Esophagus muscularis mucosa (tissue), 4 donors: ENCODE data around the gene NRF1. TPM values are rescaled to one million over a fixed set of nuclear protein-coding genes. Genes with fewer than 3 reads are reported as not detected.

Experiments
- DNase-seq: peaks from one replicate; pipeline ENCODE4 v3.0.0-alpha.2; 2017; ENCODE audit errors: extremely low spot score
- H3K27ac ChIP-seq, 4 donors: fragments of 200-600 bp; sonication (generic); replicated peaks in 1 of 4; 1 replicate in 3 of 4; 2 replicates in 1 of 4; pipeline ENCODE4 v1.5.1; 2016 to 2019; ENCODE audit warnings: mild to moderate bottlenecking in 1 of 4
- H3K27me3 ChIP-seq, 4 donors: fragments of 200-600 bp; sonication (generic); one replicate each; pipeline versions ENCODE4 v1.5.1 to v1.6.0; 2016 to 2019
- H3K36me3 ChIP-seq, 4 donors: fragments of 200-600 bp; sonication (generic); one replicate each; pipeline ENCODE4 v1.5.1; 2016 to 2019
- H3K4me1 ChIP-seq, 4 donors: fragments of 200-600 bp; sonication (generic); one replicate each; pipeline ENCODE4 v1.5.1; 2016 to 2019
- H3K4me3 ChIP-seq, 4 donors: fragments of 200-600 bp; sonication (generic); 1 replicate in 2 of 4; 2 replicates in 2 of 4; pipeline ENCODE4 v1.5.1; 2016 to 2019; ENCODE audit warnings: mild to moderate bottlenecking in 4 of 4, moderate library complexity in 1 of 4
- H3K9me3 ChIP-seq, 4 donors: fragments of 200-600 bp; sonication (generic); 1 replicate in 3 of 4; 2 replicates in 1 of 4; pipeline ENCODE4 v1.5.1; 2016 to 2019
- CTCF ChIP-seq, 3 experiments: fragments of 200-600 bp in 2 of 3; fragments of 450-650 bp in 1 of 3; sonication (generic) in 2 of 3; IDR thresholded peaks; one replicate each; pipeline ENCODE4 v1.5.1; 2017 to 2019; ENCODE audit warnings: antibody characterized with exemption in 3 of 3, mild to moderate bottlenecking in 2 of 3, moderate library complexity in 1 of 3
- EP300 ChIP-seq: sonication (generic); formaldehyde crosslinking; IDR thresholded peaks from one replicate; pipeline ENCODE4 v1.6.1; 2017; ENCODE audit warnings: antibody characterized with exemption
- POLR2A ChIP-seq: fragments of 450-650 bp; IDR thresholded peaks from one replicate; pipeline ENCODE4 v1.6.1; 2017; ENCODE audit warnings: antibody characterized with exemption, moderate library complexity, mild to moderate bottlenecking, low read depth
- POLR2AphosphoS5 ChIP-seq, 2 donors: sonication (generic); formaldehyde crosslinking; IDR thresholded peaks; one replicate each; pipeline ENCODE4 v1.6.1; 2017; ENCODE audit warnings: antibody characterized with exemption in 2 of 2
- WGBS: methylation state at CpG from one replicate; pipeline ENCODE4 v1.1.5; 2018; 5-methylcytosine and 5-hydroxymethylcytosine counted together
- intact Hi-C: fragments of 100-400 bp; cut with DNase I; formaldehyde crosslinking; loops from one replicate; pipeline ENCODE4 v1.15.1; 2023
- total RNA-seq, 4 donors: library from RNA; depleted of rRNA; stranded (reverse); fragments of >200 nt; gene quantifications; one replicate each; pipeline versions ENCODE4 v1.1.0 to v1.2.1, GENCODE V29; 2016

NRF1 gene
- total RNA-seq, 4 donors from 2014 or later: 8.7 to 19.1 (median 15.9) TPM

GRCh38 chr7:129569811-129570215, 41.7 kb upstream of the NRF1 start:
- Histone ChIP-seq H3K36me3 (no peaks in the 10 kb centered on the region), H3K9me3 (no peaks in the 10 kb centered on the region), H3K27me3 (peaks cover 0 to 20% (median 0%) of the 10 kb centered on the region in 4 donors), H3K4me3 (no peak overlapping the region), H3K27ac (no peak overlapping the region), H3K4me1 (no peaks in the 10 kb centered on the region)
- intact Hi-C loops: no loop called here
- no peak for DNase-seq
- WGBS: 69% methylated on average over 2 of the region's 2 CpGs
- TF ChIP-seq POLR2A: no peak
- no peak for TF ChIP-seq CTCF (IDR thresholded peaks at IDR 0.05)
- TF ChIP-seq EP300: no peak
- no peak for TF ChIP-seq POLR2AphosphoS5 (IDR thresholded peaks at IDR 0.05)

GRCh38 chr7:129571201-129571600, 40.3 kb upstream of the NRF1 start:
- H3K27me3 ChIP-seq: peaks cover 0 to 18% (median 0%) of the 10 kb centered on the region in 4 donors
- H3K4me3 ChIP-seq: no peak overlapping the region
- H3K27ac ChIP-seq: no peak overlapping the region
- TF ChIP-seq POLR2AphosphoS5 (IDR thresholded peaks at IDR 0.05) (no peak), EP300 (no peak), POLR2A (no peak), CTCF (IDR thresholded peaks at IDR 0.05) (no peak)
- H3K4me1 ChIP-seq: no peaks in the 10 kb centered on the region
- no peaks in the 10 kb centered on the region for H3K36me3 ChIP-seq
- no peaks in the 10 kb centered on the region for H3K9me3 ChIP-seq
- intact Hi-C loops: no loop called here
- 86% methylated on average over 5 of the region's 5 CpGs for WGBS
- DNase-seq: no peak

GRCh38 chr7:129572205-129572604, 39.3 kb upstream of the NRF1 start:
- Histone ChIP-seq H3K27ac (no peak overlapping the region), H3K36me3 (no peaks in the 10 kb centered on the region), H3K4me1 (no peaks in the 10 kb centered on the region), H3K4me3 (no peak overlapping the region), H3K9me3 (no peaks in the 10 kb centered on the region), H3K27me3 (peaks cover 0 to 8% (median 0%) of the 10 kb centered on the region in 4 donors)
- WGBS: 97% methylated on average over 5 of the region's 5 CpGs
- intact Hi-C loops: no loop called here
- TF ChIP-seq CTCF (IDR thresholded peaks at IDR 0.05) (no peak), POLR2AphosphoS5 (IDR thresholded peaks at IDR 0.05) (no peak), POLR2A (no peak), EP300 (no peak)
- no peak for DNase-seq

- H3K4me1 ChIP-seq: no peaks in the 10 kb centered on the region
- no peak overlapping the region for H3K4me3 ChIP-seq
- 57% methylated on average over 3 of the region's 3 CpGs for whole genome bisulfite sequencing
- no peaks in the 10 kb centered on the region for H3K27me3 ChIP-seq
- no peak overlapping the region for H3K27ac ChIP-seq
- peaks cover 0 to 13% (median 4%) of the 10 kb centered on the region in 4 donors for H3K9me3 ChIP-seq
- no peak for DNase-seq
- intact Hi-C loops: no loop called here
- H3K36me3 ChIP-seq: no peaks in the 10 kb centered on the region
- TF ChIP-seq EP300: no peak
- TF ChIP-seq CTCF (IDR thresholded peaks at IDR 0.05): no peak
- no peak for TF ChIP-seq POLR2AphosphoS5 (IDR thresholded peaks at IDR 0.05)
Measured at GRCh38 chr7:129574487-129574886, 37.0 kb upstream of the NRF1 start.

- H3K4me1 ChIP-seq: no peaks in the 10 kb centered on the region
- intact Hi-C loops: no loop called here
- H3K27ac ChIP-seq: no peak overlapping the region
- 87% methylated on average over 7 of the region's 7 CpGs for WGBS
- H3K4me3 ChIP-seq: no peak overlapping the region
- DNase-seq: no peak
- no peak for TF ChIP-seq CTCF (IDR thresholded peaks at IDR 0.05)
- no peak for TF ChIP-seq EP300
- TF ChIP-seq POLR2A: no peak
- H3K27me3 ChIP-seq: no peaks in the 10 kb centered on the region
- peaks cover 0 to 13% (median 4%) of the 10 kb centered on the region in 4 donors for H3K9me3 ChIP-seq
- H3K36me3 ChIP-seq: no peaks in the 10 kb centered on the region
Measured at GRCh38 chr7:129575699-129576098, 35.8 kb upstream of the NRF1 start.
